Renal cortical epithelial cell (primary cell): Measurements from ENCODE around the gene ATM. TPM values are rescaled to one million over a fixed set of nuclear protein-coding genes. Genes with fewer than 3 reads are reported as not detected.
A peak's percentile ranks its signal among the peaks of the same experiment; 100 is the strongest.
"Not testable (repeated sequence)": the region's sequence is repeated elsewhere in the genome, so short reads cannot be mapped to it uniquely, and the experiment has no call there.

Experiments used
- DNase-seq: peaks from one replicate; pipeline ENCODE4 v3.0.0-alpha.2; 2011; ENCODE audit warnings: low read depth
- total RNA-seq: library from RNA; depleted of rRNA; stranded (reverse); fragments of >200 nt; gene quantifications from 2 replicates; pipeline ENCODE4 v1.2.3, GENCODE V29; 2014

ATM gene
- total RNA-seq, 1 donor from 2014 or later: 107 TPM

DNA sequence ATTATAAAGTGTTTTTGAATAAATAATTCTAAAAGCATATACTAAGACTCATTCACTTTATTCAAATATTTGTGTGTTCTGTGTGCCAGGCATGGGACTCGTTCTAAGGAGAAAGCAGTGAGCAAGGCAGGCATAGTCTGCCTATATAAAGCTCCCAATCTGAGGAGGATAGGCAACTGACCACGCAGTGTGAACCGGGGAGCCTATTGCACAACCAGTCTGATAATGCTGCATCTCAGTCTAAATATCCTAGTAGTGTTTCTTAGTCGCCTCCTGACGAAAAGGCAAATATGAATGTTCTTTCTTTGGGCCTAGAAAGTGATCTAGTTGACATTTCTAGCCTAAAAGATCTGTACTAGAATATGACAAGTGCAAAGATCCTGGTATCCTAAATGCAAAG is 146.2 kb downstream of the ATM start:
- DNase-seq: no peak

DNA sequence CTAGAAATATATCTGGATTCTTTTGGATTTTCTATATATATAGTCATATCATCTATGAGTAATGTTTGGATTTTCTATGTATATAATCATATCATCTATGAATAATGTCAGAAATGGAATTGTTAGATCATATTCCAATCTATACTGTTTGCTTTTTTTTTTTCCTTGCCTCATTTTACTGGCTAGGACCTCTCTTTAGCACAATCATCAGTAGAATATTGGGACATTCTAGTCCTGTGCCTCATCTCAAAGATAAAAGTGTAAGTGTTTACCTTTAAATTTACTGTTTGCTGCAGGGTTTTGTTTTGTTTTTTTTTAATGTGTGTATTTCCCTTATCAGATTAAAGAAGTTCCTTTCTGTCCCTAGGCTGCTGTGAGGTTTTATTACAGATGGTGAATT is 147.4 kb downstream of the ATM start:
- no peak for DNase-seq

DNA sequence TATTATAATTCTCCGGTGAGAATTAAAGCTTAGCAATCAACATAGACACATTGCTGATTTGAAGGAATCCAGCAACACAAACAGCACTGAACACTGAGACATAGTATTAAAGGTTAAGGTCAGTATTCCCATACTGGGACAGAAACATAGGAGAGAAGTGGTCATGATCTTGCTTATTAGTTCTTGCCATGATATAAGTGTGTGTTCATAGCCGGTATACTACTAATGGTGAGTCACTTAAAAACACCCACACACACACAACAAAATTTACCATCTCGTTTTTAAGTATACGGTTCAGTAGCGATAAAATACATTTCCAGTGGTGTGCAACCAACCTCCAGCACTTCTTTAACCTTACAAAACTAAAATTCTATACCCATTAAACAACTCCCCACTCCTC is 148.1 kb downstream of the ATM start:
- DNase-seq: no peak

DNA sequence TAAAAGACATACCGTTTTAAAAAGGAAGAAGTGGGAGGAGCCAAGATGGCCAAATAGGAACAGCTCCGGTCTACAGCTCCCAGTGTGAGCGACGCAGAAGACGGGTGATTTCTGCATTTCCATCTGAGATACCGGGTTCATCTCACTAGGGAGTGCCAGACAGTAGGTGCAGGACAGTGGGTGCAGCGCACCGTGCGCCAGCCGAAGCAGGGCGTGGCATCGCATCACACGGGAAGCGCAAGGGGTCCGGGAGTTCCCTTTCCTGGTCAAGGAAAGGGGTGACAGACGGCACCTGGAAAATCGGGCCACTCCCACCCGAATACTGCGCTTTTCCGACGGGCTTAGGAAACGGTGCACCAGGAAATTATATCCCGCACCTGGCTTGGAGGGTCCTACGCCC is 150.6 kb downstream of the ATM start:
- not testable (repeated sequence) for DNase-seq

DNA sequence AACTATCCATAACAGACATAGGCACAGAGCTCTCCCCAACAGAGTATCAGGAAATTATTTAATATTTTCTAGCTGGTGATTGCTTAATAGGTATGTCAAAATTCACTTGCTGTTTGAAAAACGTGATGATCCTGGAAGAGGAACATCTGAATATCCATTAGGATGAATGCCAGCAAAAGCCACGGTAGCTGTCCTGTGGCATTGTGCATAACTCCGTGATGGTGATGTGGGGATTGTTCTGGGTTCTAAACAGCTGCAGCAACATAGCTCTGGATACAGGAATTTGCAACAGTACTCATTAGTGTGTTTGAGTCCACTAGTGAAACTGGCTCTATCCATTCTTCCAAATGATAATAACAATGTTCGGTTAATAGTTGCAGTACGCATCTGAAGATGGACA is 165.7 kb downstream of the ATM start:
- no peak for DNase-seq

DNA sequence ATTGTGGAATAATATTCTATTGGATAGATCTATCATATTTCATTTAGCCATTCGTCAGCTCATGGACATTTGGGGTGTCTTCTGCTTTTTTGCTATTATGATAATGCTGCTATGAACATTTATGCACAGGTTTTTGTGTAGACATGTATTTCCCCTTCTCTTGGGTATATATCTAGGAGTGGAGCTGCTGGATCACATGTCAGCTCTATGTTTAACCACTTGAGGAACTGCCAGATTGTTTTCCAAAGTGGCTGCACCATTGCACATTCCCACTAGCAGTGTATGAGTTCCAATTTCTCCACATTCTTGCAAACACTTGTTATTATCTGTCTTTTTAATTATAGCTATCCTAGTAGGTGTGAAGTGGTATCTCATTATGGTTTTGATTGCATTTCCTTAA is 169.5 kb downstream of the ATM start:
- no peak for DNase-seq

DNA sequence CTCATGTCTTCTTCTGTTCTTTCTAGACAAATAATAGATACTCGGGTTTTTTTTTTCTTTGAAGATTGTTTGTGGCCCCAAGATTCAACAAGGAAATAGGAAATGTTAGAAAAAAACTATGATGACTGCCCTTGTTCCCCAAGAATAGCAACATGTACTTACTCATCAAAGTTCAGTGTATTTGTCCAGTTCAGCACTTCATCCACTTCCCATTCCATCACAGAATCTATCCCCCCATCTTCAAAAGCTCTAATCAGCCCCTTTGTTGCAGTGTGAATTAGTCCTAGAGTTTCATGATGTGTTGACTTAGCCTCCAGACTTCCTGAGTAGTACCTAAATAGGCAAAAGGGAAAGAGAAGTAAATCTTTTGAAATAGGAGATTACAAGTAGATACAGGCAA is 170.2 kb downstream of the ATM start:
- DNase-seq: no peak

DNA sequence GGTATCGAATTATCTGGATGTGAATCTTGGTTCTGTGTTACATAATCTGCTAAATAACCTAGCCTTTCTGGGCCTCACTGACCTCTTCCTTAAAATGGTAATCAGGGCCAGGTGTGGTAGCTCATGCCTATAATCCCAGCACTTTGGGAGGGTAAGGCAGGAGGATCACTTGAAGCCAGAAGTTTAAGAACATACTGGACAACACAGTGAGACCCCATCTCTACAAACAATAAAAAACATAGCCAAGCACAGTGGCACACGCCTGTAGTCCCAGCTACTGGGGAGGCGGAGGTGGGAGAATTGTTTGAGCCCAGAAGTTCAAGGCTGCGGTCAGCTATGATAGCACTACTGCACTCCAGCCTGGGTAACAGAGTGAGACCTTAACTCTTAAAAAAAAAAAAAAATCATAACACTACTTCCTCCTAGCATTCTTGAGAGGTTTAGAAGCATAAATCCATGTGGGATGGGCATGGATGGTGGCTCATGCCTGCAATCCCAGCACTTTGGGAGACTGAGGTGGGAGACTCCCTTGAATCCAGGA is 171.9 kb downstream of the ATM start:
- no peak for DNase-seq

DNA sequence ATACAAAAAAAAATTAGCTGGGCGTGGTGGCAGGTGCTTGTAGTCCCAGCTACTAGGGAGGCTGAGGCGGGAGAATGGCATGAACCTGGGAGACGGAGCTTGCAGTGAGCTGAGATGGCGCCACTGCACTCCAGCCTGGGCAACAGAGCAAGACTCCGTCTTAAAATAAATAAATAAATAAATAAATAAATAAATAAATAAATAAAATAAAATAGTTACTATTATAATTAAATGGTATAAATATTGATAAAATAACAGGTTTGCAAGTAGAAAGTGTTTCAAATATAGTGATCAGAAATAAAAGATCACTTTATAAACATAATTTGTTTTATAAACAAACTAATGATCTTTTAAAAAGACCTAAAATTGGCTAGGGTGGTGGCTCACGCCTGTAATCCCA is 173.8 kb downstream of the ATM start:
- not testable (repeated sequence) for DNase-seq

DNA sequence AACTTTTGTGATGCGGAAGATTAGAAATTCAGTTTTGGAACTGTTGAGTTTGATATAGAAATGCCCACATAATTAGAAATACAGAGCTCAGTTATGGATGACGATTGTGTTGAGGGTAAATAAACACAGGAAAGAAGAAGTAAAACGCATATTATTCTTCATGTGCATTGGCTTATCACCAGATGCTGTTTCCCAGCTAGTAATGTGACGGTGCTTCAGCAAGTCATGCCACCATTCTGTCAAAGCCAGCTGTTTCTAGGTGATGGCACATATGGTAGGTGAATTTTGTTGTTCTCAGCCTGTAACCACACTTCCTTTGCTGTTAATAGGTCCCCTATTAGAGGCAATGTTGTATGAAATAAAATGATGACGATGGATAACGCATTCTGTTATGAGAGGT is 175.6 kb downstream of the ATM start:
- DNase-seq: no peak

DNA sequence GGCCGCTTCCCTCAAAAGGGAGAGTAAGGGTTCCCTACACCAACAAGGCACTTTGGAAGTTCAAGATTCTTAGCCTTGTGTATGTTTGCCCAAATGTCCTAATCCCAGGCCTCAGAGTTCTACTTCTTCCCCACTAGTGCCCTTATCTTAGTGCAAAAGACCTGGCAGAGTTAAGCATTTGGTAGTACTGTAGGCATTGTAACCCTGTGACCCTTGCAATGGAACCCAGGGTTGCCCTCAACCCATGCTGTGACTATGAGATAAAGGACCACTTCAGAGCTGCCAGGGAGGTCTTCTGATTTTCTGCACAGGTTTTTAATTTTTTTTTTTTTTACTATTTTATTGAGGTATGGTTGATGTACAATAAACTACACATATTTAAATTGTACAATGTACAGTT is 179.4 kb downstream of the ATM start:
- DNase-seq: no peak

DNA sequence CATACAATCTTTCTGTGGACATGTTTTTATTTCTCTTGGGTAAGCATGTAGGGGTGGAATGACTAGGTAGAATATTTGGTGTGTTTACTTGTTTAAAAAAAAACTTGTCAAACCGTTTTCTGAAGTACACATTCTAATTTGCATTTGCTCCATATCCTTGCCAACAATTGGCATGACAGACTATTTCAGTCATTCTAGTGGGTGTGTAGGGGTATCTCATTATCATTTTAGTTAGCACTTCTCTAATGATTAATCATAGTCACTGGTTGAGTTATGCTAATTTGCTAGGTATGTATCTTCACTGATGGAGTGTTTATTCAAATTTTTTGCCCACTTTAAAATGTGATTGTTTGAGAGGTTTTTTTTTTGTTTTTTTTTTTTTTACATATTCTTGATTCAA is 180.2 kb downstream of the ATM start:
- DNase-seq: peak; percentile 28

DNA sequence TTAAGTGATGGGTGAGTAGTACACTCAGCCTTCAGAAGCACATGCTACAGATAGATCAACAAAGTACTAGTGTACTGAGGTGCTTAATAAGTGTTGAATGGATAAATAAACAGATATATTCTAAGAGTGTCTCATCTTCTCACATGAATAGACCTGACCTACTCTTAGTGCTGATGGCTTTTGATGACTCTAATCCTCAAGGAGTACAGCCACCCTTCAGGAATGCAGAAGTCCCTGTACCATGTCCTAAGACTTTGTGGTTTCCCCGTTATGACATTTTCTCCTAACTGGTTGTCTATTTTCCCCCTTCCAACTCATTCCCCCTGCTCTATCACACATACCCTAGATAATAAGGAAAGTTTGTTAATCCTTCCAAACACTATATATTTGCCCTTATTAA is 182.8 kb downstream of the ATM start:
- DNase-seq: peak; percentile 65

DNA sequence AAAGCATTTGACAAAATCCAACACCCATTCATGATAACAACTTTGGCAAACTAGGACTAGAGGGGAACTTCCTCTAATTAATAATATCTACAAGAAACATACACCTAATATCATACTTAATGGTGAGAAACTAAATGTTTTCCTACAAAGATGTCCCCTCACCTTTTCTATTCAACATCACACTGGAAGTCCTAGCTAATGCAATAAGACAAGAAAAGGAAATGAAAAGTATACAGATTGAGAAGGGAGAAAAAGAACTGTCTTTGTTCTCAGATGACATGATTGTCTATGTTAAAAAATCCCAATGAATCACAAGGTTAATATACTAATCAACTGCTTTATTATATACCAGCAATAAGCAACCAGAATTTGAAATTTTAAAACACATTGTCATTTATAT is 192.1 kb downstream of the ATM start:
- no peak for DNase-seq

DNA sequence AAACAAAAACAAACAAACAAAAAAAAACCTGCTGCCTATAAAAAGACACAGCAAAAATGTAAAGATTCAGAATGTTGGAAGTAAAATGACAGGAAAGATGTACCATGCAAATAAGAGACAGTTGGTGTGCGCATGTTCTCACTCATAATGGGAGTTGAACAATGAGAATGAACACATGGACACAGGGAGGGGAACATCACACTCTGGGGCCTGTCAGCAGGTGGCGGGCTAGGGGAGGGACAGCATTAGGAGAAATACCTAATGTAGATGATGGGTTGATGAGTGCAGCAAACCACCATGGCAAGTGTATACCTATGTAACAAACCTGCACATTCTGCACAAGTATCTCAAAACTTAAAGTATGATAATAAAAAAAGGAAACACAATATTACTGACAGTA is 194.7 kb downstream of the ATM start:
- DNase-seq: not testable (repeated sequence)

Other genes with a start within 250 kb of the ATM start
- gene CUL5, start 214.2 kb upstream of the ATM start, total RNA-seq: 43.8 and 50.0 TPM in 2 replicates
- 117 and 159 TPM in 2 replicates for gene ACAT1, start 101.5 kb upstream of the ATM start, total RNA-seq
- 14.4 and 18.8 TPM in 2 replicates for gene NPAT, start 429 bp upstream of the ATM start, total RNA-seq
- gene C11orf65, start 244.5 kb downstream of the ATM start, total RNA-seq: 1.7 TPM in 1 of 2 replicates, not detected in the other